GM12878 (cell line): ENCODE measurements around the gene NRDE2. TPM values are rescaled to one million over a fixed set of nuclear protein-coding genes. Genes with fewer than 3 reads are reported as not detected.

Source experiments
- ATAC-seq: fragments of 200-7000 bp; cut with Tn5 transposase; 3 replicates; pipeline ENCODE4 v1.9.1; 2020; ENCODE audit warnings: mild to moderate bottlenecking, moderate library complexity
- BruUV-seq: library from RNA; stranded (reverse); fragments of 400-500 nt; replicated peaks from 2 replicates; lab custom pipeline; 2021; lab: Mats Ljungman, UMichigan
- CTCF ChIA-PET: fragments of 300-600 bp; sonication (Branson Sonifier 250); formaldehyde crosslinking; extraction: SDS; loops from one replicate; lab custom pipeline; 2021; ENCODE audit warnings: inconsistent platforms; lab: Yijun Ruan, JAX
- POLR2A ChIA-PET: fragments of 350-600 bp; formaldehyde crosslinking; extraction: SDS; loops from one replicate; lab custom pipeline; 2021; ENCODE audit warnings: inconsistent platforms; lab: Charles Lee
- RAD21 ChIA-PET: fragments of 300-600 bp; sonication (Branson Sonifier 250); formaldehyde crosslinking; loops from one replicate; lab custom pipeline; 2023; ENCODE audit warnings: antibody characterized with exemption; ENCODE audit not compliant: unreplicated experiment; lab: Charles Lee
- SMC1A ChIA-PET: fragments of 300-600 bp; sonication (Branson Sonifier 250); formaldehyde crosslinking; loops from one replicate; lab custom pipeline; 2023; ENCODE audit not compliant: unreplicated experiment, uncharacterized antibody; lab: Charles Lee
- DNase-seq: peaks from one replicate; pipeline ENCODE4 v3.0.0-alpha.2; 2011; ENCODE audit warnings: low read depth, low spot score
- FAIRE-seq: peaks from 3 replicates; lab custom pipeline; 2011; peaks lifted over from hg19 to GRCh38; lab: Jason Lieb, UNC
- H2AFZ ChIP-seq: 2 replicates; pipeline ENCODE4 v1.6.0; 2011; ENCODE audit warnings: low read depth, low read length, control low read depth; ENCODE audit not compliant: control insufficient read depth
- H3K27ac ChIP-seq: 2 replicates; pipeline ENCODE4 v1.5.1; 2011; ENCODE audit warnings: control low read depth; ENCODE audit not compliant: control insufficient read depth, insufficient read depth
- H3K27me3 ChIP-seq, 2 experiments: replicated peaks in 1 of 2; 2 replicates each; pipeline versions ENCODE4 v1.6.0 to v1.6.1; 2011; ENCODE audit warnings: low read length in 1 of 2; ENCODE audit not compliant: control insufficient read depth in 2 of 2, insufficient read depth in 2 of 2
- H3K36me3 ChIP-seq, 2 experiments: 2 replicates each; pipeline ENCODE4 v1.5.1; 2011; ENCODE audit warnings: low read length in 1 of 2; ENCODE audit not compliant: control insufficient read depth in 2 of 2, insufficient read depth in 2 of 2
- H3K4me1 ChIP-seq: 2 replicates; pipeline ENCODE4 v1.6.1; 2011; ENCODE audit warnings: mild to moderate bottlenecking, low read length, moderate library complexity, mixed read lengths; ENCODE audit not compliant: control insufficient read depth, insufficient read depth
- H3K4me2 ChIP-seq: 2 replicates; pipeline ENCODE4 v1.6.0; 2011; ENCODE audit warnings: control low read depth; ENCODE audit not compliant: control insufficient read depth, insufficient read depth
- H3K4me3 ChIP-seq: fragments of 200-600 bp; sonication (generic); 2 replicates; pipeline ENCODE4 v1.5.1; 2016
- H3K79me2 ChIP-seq: 2 replicates; pipeline ENCODE4 v1.6.0; 2011; ENCODE audit warnings: low read length; ENCODE audit not compliant: control insufficient read depth, insufficient read depth
- H3K9ac ChIP-seq: 2 replicates; pipeline ENCODE4 v1.8.0; 2011; ENCODE audit warnings: low read length, control low read depth, mixed read lengths; ENCODE audit not compliant: control insufficient read depth, insufficient read depth
- H3K9me3 ChIP-seq: replicated peaks from 3 replicates; pipeline ENCODE4 v1.5.1; 2011; ENCODE audit warnings: mild to moderate bottlenecking, low read length; ENCODE audit not compliant: control insufficient read depth, insufficient read depth
- H4K20me1 ChIP-seq: 2 replicates; pipeline ENCODE4 v1.6.0; 2011; ENCODE audit not compliant: control insufficient read depth, insufficient read depth
- ATF7 ChIP-seq: fragments of 450-650 bp; IDR thresholded peaks from 2 replicates; pipeline ENCODE4 v1.6.1; 2016; ENCODE audit warnings: low read depth, mild to moderate bottlenecking
- BCL11A ChIP-seq: IDR thresholded peaks from 2 replicates; pipeline ENCODE4 v1.6.1; 2011; ENCODE audit warnings: low read depth, low read length
- BMI1 ChIP-seq: fragments of 450-650 bp; IDR thresholded peaks from 2 replicates; pipeline ENCODE4 v1.6.1; 2016; ENCODE audit warnings: mild to moderate bottlenecking, moderate library complexity, borderline replicate concordance
- CEBPZ ChIP-seq: fragments of 150-350 bp; IDR thresholded peaks from 2 replicates; pipeline ENCODE4 v1.6.1; 2016; ENCODE audit warnings: low read depth, low read length
- EZH2 ChIP-seq: IDR thresholded peaks from 2 replicates; pipeline ENCODE4 v1.6.1; 2012; ENCODE audit warnings: low read depth, mild to moderate bottlenecking, control low read depth, inconsistent platforms, low read length, borderline replicate concordance; ENCODE audit not compliant: control insufficient read depth
- IKZF1 ChIP-seq: fragments of 450-650 bp; conservative IDR thresholded peaks from 2 replicates; pipeline ENCODE4 v1.6.1; 2017; ENCODE audit warnings: antibody characterized with exemption, mild to moderate bottlenecking
- MTA2 ChIP-seq: fragments of 450-650 bp; IDR thresholded peaks from 2 replicates; pipeline ENCODE4 v1.6.1; 2016; ENCODE audit warnings: low read depth, mild to moderate bottlenecking, moderate library complexity
- POLR2A ChIP-seq: IDR thresholded peaks from 2 replicates; pipeline ENCODE4 v1.6.1; 2011; ENCODE audit warnings: low read depth, mild to moderate bottlenecking, low read length
- POLR2AphosphoS5 ChIP-seq: IDR thresholded peaks from 2 replicates; pipeline ENCODE4 v1.6.1; 2011; ENCODE audit warnings: mild to moderate bottlenecking, low read length, inconsistent platforms
- SMC3 ChIP-seq: IDR thresholded peaks from 2 replicates; pipeline ENCODE4 v1.6.1; 2011; ENCODE audit warnings: low read length, improper control_type of control experiment, borderline replicate concordance
- SP1 ChIP-seq: IDR thresholded peaks from one replicate; pipeline ENCODE4 v1.6.1; 2011; ENCODE audit warnings: low read depth, low read length
- SREBF1 ChIP-seq: IDR thresholded peaks from 2 replicates; pipeline ENCODE4 v1.6.1; 2012; ENCODE audit warnings: mild to moderate bottlenecking, low read length
- SUPT20H ChIP-seq: IDR thresholded peaks from 2 replicates; pipeline ENCODE4 v1.6.1; 2011; ENCODE audit warnings: low read depth, mild to moderate bottlenecking, low read length, moderate library complexity, borderline replicate concordance; ENCODE audit not compliant: control insufficient read depth
- TBL1XR1 ChIP-seq: IDR thresholded peaks from 2 replicates; pipeline ENCODE4 v1.6.1; 2012; ENCODE audit warnings: low read depth, low read length, improper control_type of control experiment
- YBX1 ChIP-seq: fragments of 450-650 bp; IDR thresholded peaks from 2 replicates; pipeline ENCODE4 v1.6.1; 2016; ENCODE audit warnings: antibody characterized with exemption
- ZNF622 ChIP-seq: fragments of 450-650 bp; IDR thresholded peaks from 2 replicates; pipeline ENCODE4 v1.6.1; 2017; ENCODE audit warnings: mild to moderate bottlenecking, inconsistent platforms
- ZSCAN29 ChIP-seq: fragments of 450-650 bp; IDR thresholded peaks from 2 replicates; pipeline ENCODE4 v1.6.1; 2017; ENCODE audit warnings: mild to moderate bottlenecking, moderate library complexity
- WGBS: methylation state at CpG from one replicate; pipeline ENCODE4 v1.1.6; 2016; ENCODE audit warnings: low lambda C conversion rate; ENCODE audit not compliant: insufficient replicate concordance, insufficient coverage; ENCODE audit errors: missing lambda C conversion rate; 5-methylcytosine and 5-hydroxymethylcytosine counted together
- in situ Hi-C: fragments of 300-500 bp; cut with MboI; formaldehyde crosslinking; loops from 9 replicates; pipeline ENCODE4 v1.14.3; 2018; ENCODE audit warnings: mixed read lengths
- intact Hi-C: fragments of 100-400 bp; cut with micrococcal nuclease; formaldehyde crosslinking; loops from one replicate; pipeline ENCODE4 v1.14.2; 2022; ENCODE audit not compliant: unreplicated experiment
- polyA plus RNA-seq, 11 experiments: library from polyadenylated mRNA; depleted of rRNA in 4 of 11; unstranded in 6 of 11; stranded (reverse) in 5 of 11; fragments of >200 nt; fragmentation: Nextera tagmentation in 4 of 11; fragmentation: Illumina TruSeq in 1 of 11; extraction: Ambion mirVana in 4 of 11; extraction: Trizol in 1 of 11; gene quantifications; 1 replicate in 1 of 11; 2 replicates in 10 of 11; pipeline versions ENCODE4 v1.2.1 to v1.2.3, GENCODE V29; 2011 to 2016; ENCODE audit warnings: inconsistent platforms in 2 of 11, missing spikeins in 2 of 11, low read depth in 1 of 11
- total RNA-seq, 4 experiments: library from RNA; depleted of rRNA in 3 of 4; stranded (reverse); fragments of >200 nt in 3 of 4; fragmentation: Illumina TruSeq in 1 of 4; extraction: Trizol in 1 of 4; gene quantifications; 2 replicates each; pipeline versions ENCODE4 v1.2.1 to v1.2.3, GENCODE V29; 2013 to 2021

The NRDE2 gene
- total and polyA plus RNA-seq, 10 of the 15 experiments (the other 5 are each of a cell fraction or from before 2014, with no cell fraction given), result 8.3 to 21.0 (median 13.8) TPM

DNA sequence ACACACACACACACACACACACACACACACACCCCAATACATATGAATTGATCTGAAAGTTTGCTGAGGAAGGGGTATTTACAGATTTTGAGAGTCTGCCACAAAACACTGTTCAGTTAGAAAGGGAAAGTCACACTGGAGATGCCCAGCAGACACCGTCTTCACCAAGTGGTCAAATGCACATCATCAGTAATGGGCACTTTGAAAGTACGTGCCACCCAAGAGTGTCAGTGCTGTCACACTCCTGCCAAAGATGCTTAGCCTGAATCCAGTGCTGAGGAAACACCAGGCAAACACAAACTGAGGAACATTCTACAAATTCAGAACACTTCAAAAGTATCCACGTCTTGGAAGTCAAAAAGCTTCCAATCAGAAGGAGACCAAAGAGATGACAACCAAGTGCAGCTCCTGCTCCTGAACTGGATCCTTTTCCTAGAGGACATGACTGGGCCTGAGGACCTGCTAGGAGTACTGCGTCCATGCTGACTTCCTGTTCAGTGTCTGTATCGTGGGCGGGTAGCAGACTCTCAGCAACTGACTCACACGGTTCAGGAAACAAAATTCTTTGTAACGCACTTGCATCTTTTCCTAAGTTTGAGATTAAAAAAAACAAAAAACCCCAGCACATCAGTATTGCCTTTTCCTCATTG is 56.8 kb downstream of the NRDE2 start:
- Histone ChIP-seq H3K27me3 (no peaks in the 10 kb centered on the region), H4K20me1 (no peaks in the 10 kb centered on the region), H3K9me3 (no peaks in the 10 kb centered on the region), H3K4me2 (no peak overlapping the region), H2AFZ (no peak overlapping the region), H3K4me1 (no peaks in the 10 kb centered on the region), H3K9ac (no peak overlapping the region), H3K27ac (no peak overlapping the region), H3K4me3 (no peak overlapping the region), H3K79me2 (no peaks in the 10 kb centered on the region), H3K36me3 (peaks cover 13 to 22% of the 10 kb centered on the region in 2 experiments)
- in situ Hi-C loops (no loop called here), intact Hi-C loops (no loop called here)
- SMC1A ChIA-PET, result no interaction called here
- TF ChIP-seq SP1, result no peak
- TF ChIP-seq SUPT20H, result no peak
- TF ChIP-seq MTA2, result no peak
- ATAC-seq (peak; percentile 11; the same call in 1 of the 3 replicates), DNase-seq (no peak), FAIRE-seq (no peak)
- POLR2A ChIA-PET, result no interaction called here
- CTCF ChIA-PET, result interaction anchor here (1.3 kb wide), 1 partner anchor 28 kb away, joined by 3 read pairs; no protein-coding TSS in a partner anchor
- no TSS peak for BruUV-seq
- RAD21 ChIA-PET, result no interaction called here
- WGBS, result 76% methylated on average over 8 of the region's 8 CpGs

GRCh38 chr14:90274019-90274418 is 57.7 kb downstream of the NRDE2 start:
- H3K27me3 ChIP-seq, result no peaks in the 10 kb centered on the region
- BruUV-seq, result no TSS peak
- in situ Hi-C loops (no loop called here), intact Hi-C loops (no loop called here)
- no peak overlapping the region for H3K4me2 ChIP-seq
- no peaks in the 10 kb centered on the region for H3K79me2 ChIP-seq
- H3K4me3 ChIP-seq, result no peak overlapping the region
- ChIA-PET SMC1A (no interaction called here), POLR2A (no interaction called here), CTCF (no interaction called here), RAD21 (no interaction called here)
- 85% methylated on average over 7 of the region's 9 CpGs for WGBS
- ATAC-seq (peak; percentile 34), FAIRE-seq (no peak), DNase-seq (no peak)
- no peak overlapping the region for H2AFZ ChIP-seq
- peaks cover 13 to 27% of the 10 kb centered on the region in 2 experiments for H3K36me3 ChIP-seq
- H4K20me1 ChIP-seq, result no peaks in the 10 kb centered on the region
- H3K9ac ChIP-seq, result no peak overlapping the region
- H3K27ac ChIP-seq, result no peak overlapping the region
- no peaks in the 10 kb centered on the region for H3K4me1 ChIP-seq
- no peaks in the 10 kb centered on the region for H3K9me3 ChIP-seq
- no peak for TF ChIP-seq IKZF1
- TF ChIP-seq BMI1, result no peak
- no peak for TF ChIP-seq CEBPZ
- no peak for TF ChIP-seq ATF7
- no peak for TF ChIP-seq SMC3
- no peak for TF ChIP-seq ZSCAN29
- TF ChIP-seq EZH2, result no peak
- no peak for TF ChIP-seq SREBF1
- no peak for TF ChIP-seq TBL1XR1
- TF ChIP-seq ZNF622, result no peak
- TF ChIP-seq YBX1, result no peak
- no peak for TF ChIP-seq BCL11A
- peak; percentile 48; the same call in 1 of the 2 replicates for TF ChIP-seq POLR2AphosphoS5
- peak; percentile 80 for TF ChIP-seq POLR2A
